MM.1S (cell line): ENCODE measurements around the gene SPDYE4.

Source experiments
- DNase-seq: peaks from one replicate; pipeline ENCODE4 v3.0.0-alpha.2; 2015
- H2AFZ ChIP-seq: fragments of 300-600 bp; sonication (generic); 2 replicates; pipeline ENCODE4 v1.6.0; 2016; ENCODE audit warnings: antibody characterized with exemption, low read length
- H3F3A ChIP-seq: fragments of 300-600 bp; sonication (generic); 2 replicates; pipeline ENCODE4 v1.6.1; 2016; ENCODE audit warnings: mild to moderate bottlenecking, antibody characterized with exemption, low read length, moderate library complexity, mixed read lengths; ENCODE audit not compliant: insufficient read depth
- H3K27ac ChIP-seq: fragments of 300-600 bp; sonication (generic); 2 replicates; pipeline ENCODE4 v1.5.1; 2016; ENCODE audit warnings: mild to moderate bottlenecking, low read length
- H3K27me3 ChIP-seq: fragments of 300-600 bp; sonication (generic); replicated peaks from 2 replicates; pipeline ENCODE4 v1.6.0; 2016; ENCODE audit warnings: low read length; ENCODE audit not compliant: insufficient read depth
- H3K36me3 ChIP-seq: fragments of 300-600 bp; sonication (generic); replicated peaks from 2 replicates; pipeline ENCODE4 v1.6.1; 2016; ENCODE audit warnings: mild to moderate bottlenecking, low read length, mixed read lengths; ENCODE audit not compliant: insufficient read depth
- H3K4me1 ChIP-seq: fragments of 300-600 bp; sonication (generic); 2 replicates; pipeline ENCODE4 v1.6.1; 2016; ENCODE audit warnings: low read length, mixed read lengths
- H3K4me2 ChIP-seq: fragments of 300-600 bp; sonication (generic); 2 replicates; pipeline ENCODE4 v1.6.0; 2016; ENCODE audit warnings: low read depth, low read length
- H3K4me3 ChIP-seq: fragments of 300-600 bp; sonication (generic); 2 replicates; pipeline ENCODE4 v1.5.1; 2016; ENCODE audit warnings: low read length, mixed read lengths
- H3K79me2 ChIP-seq: fragments of 300-600 bp; sonication (generic); 2 replicates; pipeline ENCODE4 v1.6.1; 2016; ENCODE audit warnings: mixed run types, low read length, mixed read lengths
- H3K9ac ChIP-seq: fragments of 300-600 bp; sonication (generic); 2 replicates; pipeline ENCODE4 v1.6.1; 2016; ENCODE audit warnings: low read length, mixed read lengths
- H3K9me2 ChIP-seq: fragments of 300-600 bp; sonication (generic); replicated peaks from 2 replicates; pipeline ENCODE4 v1.6.1; 2016; ENCODE audit warnings: mild to moderate bottlenecking, low read length, mixed read lengths; ENCODE audit not compliant: insufficient read depth
- H3K9me3 ChIP-seq: fragments of 300-600 bp; sonication (generic); replicated peaks from 2 replicates; pipeline ENCODE4 v1.6.1; 2016; ENCODE audit warnings: mild to moderate bottlenecking, low read length, mixed read lengths; ENCODE audit not compliant: insufficient read depth
- H4K20me1 ChIP-seq: fragments of 300-600 bp; sonication (generic); 2 replicates; pipeline ENCODE4 v1.6.1; 2016; ENCODE audit warnings: mild to moderate bottlenecking, low read length, moderate library complexity, mixed read lengths; ENCODE audit not compliant: insufficient read depth
- EZH2 ChIP-seq: fragments of 300-600 bp; sonication (generic); optimal IDR thresholded peaks from 2 replicates; pipeline ENCODE3; 2017; ENCODE audit warnings: low read depth, mild to moderate bottlenecking, antibody characterized with exemption, low read length, mixed read lengths
- EZH2phosphoT487 ChIP-seq: fragments of 300-600 bp; sonication (generic); IDR thresholded peaks from 2 replicates; pipeline ENCODE4 v1.6.1; 2018; ENCODE audit warnings: antibody characterized with exemption, low read length
- TF ChIP-seq, protein P1 (sequence below): fragments of 300-600 bp; sonication (generic); IDR thresholded peaks from 2 replicates; pipeline ENCODE4 v1.5.1; 2016; ENCODE audit warnings: antibody characterized with exemption, low read length, mixed read lengths

The SPDYE4 gene

DNA sequence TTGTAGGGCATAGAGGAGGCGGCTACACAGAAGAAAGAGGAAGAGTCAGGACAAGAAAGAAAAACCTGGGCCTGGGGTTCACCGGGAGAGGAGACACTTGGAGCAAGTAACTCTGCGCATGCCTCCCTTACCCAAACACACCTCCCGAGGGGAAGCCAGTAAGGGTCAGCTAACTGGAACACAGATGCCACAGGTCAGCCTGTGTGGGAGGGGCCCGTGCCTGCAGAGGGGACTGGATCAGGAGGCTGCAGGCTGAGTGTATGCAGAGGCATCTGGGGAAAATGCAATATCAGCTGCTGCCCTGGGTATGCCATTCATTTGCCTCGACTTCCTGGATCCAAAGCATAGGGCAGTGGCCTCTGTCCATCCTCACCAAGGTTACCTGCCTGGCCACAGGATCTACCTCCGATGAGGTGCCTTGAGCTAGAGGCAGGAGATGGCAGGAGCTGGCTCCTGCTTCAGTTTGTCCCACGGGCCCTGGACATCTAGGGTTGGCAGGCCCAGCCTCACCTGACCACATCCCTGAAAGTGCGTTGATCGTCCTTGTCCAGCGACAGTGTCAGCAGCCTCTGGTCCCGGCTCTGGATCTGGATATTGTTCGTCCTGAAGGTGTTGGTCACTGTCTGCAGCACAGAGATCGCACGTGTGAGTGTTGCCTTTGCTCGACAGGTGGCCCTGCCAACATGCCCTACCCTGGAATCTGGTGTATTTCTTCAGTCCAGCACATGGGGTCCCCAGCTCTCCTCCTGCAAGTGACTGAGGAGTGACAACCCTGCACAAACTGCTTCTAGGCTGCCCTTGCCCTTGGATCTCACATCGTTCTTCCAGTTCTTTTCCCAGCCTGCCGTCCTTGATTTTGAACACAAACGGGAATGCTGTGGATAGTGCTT, 45.4 kb upstream of the SPDYE4 start:
- Histone ChIP-seq H3K79me2 (no peaks in the 10 kb centered on the region), H3K4me2 (no peak overlapping the region), H3K9ac (no peak overlapping the region), H2AFZ (no peak overlapping the region), H3K27ac (no peak overlapping the region), H3K27me3 (no peaks in the 10 kb centered on the region), H3K4me1 (peaks cover 20% of the 10 kb centered on the region), H3K9me3 (no peaks in the 10 kb centered on the region), H3K9me2 (no peaks in the 10 kb centered on the region), H3F3A (peaks cover 16% of the 10 kb centered on the region), H3K36me3 (no peaks in the 10 kb centered on the region), H4K20me1 (no peaks in the 10 kb centered on the region), H3K4me3 (no peak overlapping the region)
- DNase-seq = no peak
- TF ChIP-seq, protein P1, sequence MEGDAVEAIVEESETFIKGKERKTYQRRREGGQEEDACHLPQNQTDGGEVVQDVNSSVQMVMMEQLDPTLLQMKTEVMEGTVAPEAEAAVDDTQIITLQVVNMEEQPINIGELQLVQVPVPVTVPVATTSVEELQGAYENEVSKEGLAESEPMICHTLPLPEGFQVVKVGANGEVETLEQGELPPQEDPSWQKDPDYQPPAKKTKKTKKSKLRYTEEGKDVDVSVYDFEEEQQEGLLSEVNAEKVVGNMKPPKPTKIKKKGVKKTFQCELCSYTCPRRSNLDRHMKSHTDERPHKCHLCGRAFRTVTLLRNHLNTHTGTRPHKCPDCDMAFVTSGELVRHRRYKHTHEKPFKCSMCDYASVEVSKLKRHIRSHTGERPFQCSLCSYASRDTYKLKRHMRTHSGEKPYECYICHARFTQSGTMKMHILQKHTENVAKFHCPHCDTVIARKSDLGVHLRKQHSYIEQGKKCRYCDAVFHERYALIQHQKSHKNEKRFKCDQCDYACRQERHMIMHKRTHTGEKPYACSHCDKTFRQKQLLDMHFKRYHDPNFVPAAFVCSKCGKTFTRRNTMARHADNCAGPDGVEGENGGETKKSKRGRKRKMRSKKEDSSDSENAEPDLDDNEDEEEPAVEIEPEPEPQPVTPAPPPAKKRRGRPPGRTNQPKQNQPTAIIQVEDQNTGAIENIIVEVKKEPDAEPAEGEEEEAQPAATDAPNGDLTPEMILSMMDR = no peak
- TF ChIP-seq EZH2 (no peak), EZH2phosphoT487 (no peak)

DNA sequence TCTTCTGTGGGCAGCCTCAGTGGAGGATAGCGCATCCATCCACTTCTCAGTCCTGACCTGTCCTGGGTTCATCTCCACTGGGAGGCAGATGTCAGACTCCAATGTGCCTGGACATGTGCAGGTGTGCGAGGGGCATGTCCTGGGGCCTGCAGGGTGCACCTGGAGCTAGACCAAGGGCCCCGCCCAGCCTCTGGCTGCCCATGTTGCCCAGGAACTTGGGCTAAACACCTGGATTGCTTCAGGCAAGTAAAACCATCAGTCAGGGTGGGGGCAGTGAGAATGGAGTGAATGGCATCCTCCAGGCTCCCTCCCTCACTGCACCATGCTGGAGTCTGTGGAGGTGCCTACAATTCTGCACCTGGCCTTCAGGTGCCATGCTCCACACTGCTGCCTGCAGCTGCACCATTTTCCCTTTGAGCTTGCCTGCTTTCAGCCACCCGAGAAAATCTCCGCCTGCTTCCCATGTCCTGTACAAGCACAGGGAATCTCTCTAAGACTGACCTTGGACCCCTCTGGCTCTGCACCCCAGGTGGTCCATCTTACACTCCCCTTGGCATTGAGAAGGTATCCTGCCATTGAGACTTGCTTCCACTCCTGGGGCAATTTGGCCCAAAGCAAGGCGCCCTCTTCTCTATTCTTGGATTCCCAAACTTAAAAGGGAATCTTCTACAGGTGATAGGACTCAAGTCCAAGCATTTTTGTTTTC, 42.9 kb upstream of the SPDYE4 start:
- H3F3A ChIP-seq = 0 out of 2 replicates have a peak, but pooled peaks cover 3% of the 10 kb centered on the region
- H3K4me1 ChIP-seq = peaks cover 5% of the 10 kb centered on the region
- no peaks in the 10 kb centered on the region for H4K20me1 ChIP-seq
- H3K4me3 ChIP-seq = no peak overlapping the region
- H3K4me2 ChIP-seq = no peak overlapping the region
- H3K79me2 ChIP-seq = no peaks in the 10 kb centered on the region
- no peaks in the 10 kb centered on the region for H3K36me3 ChIP-seq
- H3K9me3 ChIP-seq = no peaks in the 10 kb centered on the region
- H3K9ac ChIP-seq = no peak overlapping the region
- TF ChIP-seq EZH2phosphoT487 (no peak), EZH2 (no peak)
- TF ChIP-seq, protein P1 = no peak
- no peak overlapping the region for H2AFZ ChIP-seq
- no peaks in the 10 kb centered on the region for H3K27me3 ChIP-seq
- no peaks in the 10 kb centered on the region for H3K9me2 ChIP-seq
- no peak overlapping the region for H3K27ac ChIP-seq
- DNase-seq = no peak

DNA sequence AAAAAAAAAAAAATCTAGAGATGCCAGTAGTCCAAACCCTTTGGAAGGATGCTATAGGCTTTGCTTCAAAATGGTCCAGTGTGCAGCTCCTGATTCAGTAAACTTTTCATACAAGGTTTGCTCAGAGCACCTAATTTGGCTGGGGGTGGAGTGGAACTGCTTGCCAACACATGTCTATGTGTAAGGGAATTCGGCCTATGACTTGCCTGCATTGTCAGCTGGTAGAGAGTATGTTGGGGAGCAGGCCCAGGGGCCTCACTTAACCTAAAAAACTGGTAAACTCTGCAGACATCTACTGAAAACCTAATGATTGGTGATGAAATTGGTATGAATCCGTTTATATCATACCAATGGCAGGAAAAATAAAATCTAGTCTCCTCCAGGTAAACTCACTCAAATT, 42.3 kb upstream of the SPDYE4 start:
- Histone ChIP-seq H4K20me1 (no peaks in the 10 kb centered on the region), H3K36me3 (no peaks in the 10 kb centered on the region), H3K4me3 (no peak overlapping the region), H3K4me2 (no peak overlapping the region), H3K27me3 (no peaks in the 10 kb centered on the region), H3K4me1 (no peaks in the 10 kb centered on the region), H3K79me2 (no peaks in the 10 kb centered on the region), H3F3A (no peaks in the 10 kb centered on the region), H3K9ac (no peak overlapping the region), H2AFZ (no peak overlapping the region), H3K9me3 (no peaks in the 10 kb centered on the region), H3K9me2 (no peaks in the 10 kb centered on the region), H3K27ac (no peak overlapping the region)
- no peak for TF ChIP-seq EZH2phosphoT487
- TF ChIP-seq, protein P1 = no peak
- no peak for TF ChIP-seq EZH2
- DNase-seq = no peak
